Adrenal gland (tissue), 12 donors: ENCODE measurements around the gene DENND1C. TPM values are rescaled to one million over a fixed set of nuclear protein-coding genes. Genes with fewer than 3 reads are reported as not detected.

Experiments used
- DNase-seq, 7 donors: peaks; one replicate each; pipeline ENCODE4 v3.0.0-alpha.2; 2019 to 2020
- H3K27ac ChIP-seq, 5 donors: fragments of 200-600 bp; sonication (generic) in 4 of 5; 1 replicate in 3 of 5; 2 replicates in 2 of 5; pipeline versions ENCODE4 v1.5.1 to v1.8.0; 2016 to 2020; ENCODE audit warnings: mild to moderate bottlenecking in 1 of 5
- H3K27me3 ChIP-seq: fragments of 200-600 bp; 2 replicates; pipeline ENCODE4 v1.8.0; 2021
- H3K36me3 ChIP-seq, 2 donors: fragments of 200-600 bp; replicated peaks in 1 of 2; 1 replicate in 1 of 2; 2 replicates in 1 of 2; pipeline versions ENCODE4 v1.5.1 to v1.8.0; 2018 to 2022
- H3K4me1 ChIP-seq, 2 donors: fragments of 200-600 bp; replicated peaks in 1 of 2; 1 replicate in 1 of 2; 2 replicates in 1 of 2; pipeline versions ENCODE4 v1.5.1 to v1.8.0; 2018 to 2021
- H3K4me3 ChIP-seq, 4 donors: fragments of 200-600 bp; sonication (generic) in 3 of 4; one replicate each; pipeline ENCODE4 v1.5.1; 2016 to 2018
- H3K9me3 ChIP-seq, 3 donors: fragments of 200-600 bp; sonication (generic) in 1 of 3; replicated peaks in 1 of 3; 1 replicate in 2 of 3; 2 replicates in 1 of 3; pipeline versions ENCODE4 v1.5.1 to v1.8.0; 2016 to 2021
- POLR2A ChIP-seq, 2 donors: fragments of 450-650 bp; IDR thresholded peaks; one replicate each; pipeline ENCODE4 v1.6.1; 2017; ENCODE audit warnings: antibody characterized with exemption in 2 of 2, mild to moderate bottlenecking in 2 of 2, moderate library complexity in 1 of 2
- WGBS, 4 donors: extraction: QIAGEN DNeasy Blood & Tissue Kit in 2 of 4; methylation state at CpG; one replicate each; pipeline versions ENCODE4 v1.1.5 to v1.1.7; 2013 to 2017; 5-methylcytosine and 5-hydroxymethylcytosine counted together
- intact Hi-C, 2 donors: fragments of 100-400 bp; cut with DNase I; formaldehyde crosslinking; loops; one replicate each; pipeline versions ENCODE4 v1.14.1 to v1.15.0; 2022 to 2023
- polyA plus RNA-seq, 3 donors: library from polyadenylated mRNA; stranded (reverse); fragments of 200-250 nt in 2 of 3; fragments of 350-450 nt in 1 of 3; fragmentation: Illumina TruSeq in 1 of 3; extraction: RNeasy Lipid Tissue Mini Kit (QIAGEN cat#74804) in 1 of 3; gene quantifications; one replicate each; pipeline ENCODE4 v1.2.3, GENCODE V29; 2013 to 2014
- total RNA-seq, 9 donors: library from RNA; depleted of rRNA in 4 of 9; stranded (reverse); fragments of >200 nt in 4 of 9; fragments of 120-200 nt in 1 of 9; fragmentation: NEBNext Ultra II Directional in 1 of 9; extraction: Animal tissue kit (Norgen Biotek cat#: 25700) in 1 of 9; gene quantifications; one replicate each; pipeline versions ENCODE4 v1.1.0 to v1.2.4, GENCODE V29; 2013 to 2023
- TF ChIP-seq, protein P1 (sequence below), 6 experiments: fragments of 450-650 bp in 4 of 6; fragments of 200-600 bp in 2 of 6; sonication (generic) in 1 of 6; IDR thresholded peaks; 1 replicate in 5 of 6; 2 replicates in 1 of 6; pipeline versions ENCODE4 v1.5.1 to v1.8.0; 2016 to 2021; ENCODE audit warnings: antibody characterized with exemption in 6 of 6, mild to moderate bottlenecking in 2 of 6, moderate library complexity in 1 of 6
- donor health status: healthy with polysubstance abuse.
- donor health status: Bipolar disorder and iron deficiency.
- donor health status: DM: yes; HTN: yes; CAD: no.
- donor health status: DM: no; HTN: no; CAD: no.
- donor health status: DM: no; HTN: no; CAD: no.
- donor health status: DM: yes; HTN: yes; CAD: no.

The DENND1C gene
- total and polyA plus RNA-seq, 12 donors = 0.66 to 12.1 (median 4.4) TPM

DNA sequence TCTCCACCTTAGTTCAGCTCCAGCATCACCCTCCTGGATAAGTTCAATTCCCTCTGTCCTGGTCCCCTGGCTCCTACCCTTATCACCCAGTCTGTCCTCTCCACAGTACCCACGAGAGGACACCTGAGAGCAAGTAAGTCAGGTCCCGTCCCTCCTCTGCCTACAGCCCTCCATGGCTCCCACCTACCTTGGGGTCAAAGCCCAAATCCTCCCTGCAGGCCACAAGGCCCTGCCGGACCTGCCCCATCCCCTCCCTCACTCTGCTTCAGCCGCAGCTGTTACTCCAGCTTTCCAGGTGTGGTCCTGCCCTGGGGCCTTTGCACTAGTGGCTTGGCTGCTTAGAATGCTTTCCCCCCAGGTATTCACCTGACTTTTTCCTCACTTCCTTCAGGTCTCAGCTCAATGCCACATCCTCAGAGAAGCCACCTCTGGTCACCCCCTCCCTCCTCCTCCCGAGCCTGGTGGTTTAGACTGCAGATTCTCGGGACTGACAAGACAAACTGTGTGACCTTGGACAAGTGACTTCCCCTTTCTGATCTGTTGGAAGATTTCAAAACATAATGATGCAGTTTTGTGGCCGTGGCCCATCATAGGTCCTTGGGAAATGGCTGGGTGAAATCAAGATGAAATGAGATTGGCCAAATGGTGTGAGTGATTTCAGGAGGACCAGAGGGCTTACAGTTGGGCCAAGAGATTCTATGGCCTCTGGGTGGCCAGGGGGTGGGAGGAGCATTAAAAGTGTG is 16.9 kb upstream of the DENND1C start:
- Histone ChIP-seq H3K4me3 (peak overlapping the region in 1 of 4 donors; percentile 59), H3K4me1 (peaks cover 12 to 37% of the 10 kb centered on the region in 2 donors), H3K27ac (peak overlapping the region; percentile 2 to 87 (median 36)), H3K27me3 (no peaks in the 10 kb centered on the region), H3K36me3 (no peaks in the 10 kb centered on the region), H3K9me3 (no peaks in the 10 kb centered on the region)
- TF ChIP-seq, protein P1, sequence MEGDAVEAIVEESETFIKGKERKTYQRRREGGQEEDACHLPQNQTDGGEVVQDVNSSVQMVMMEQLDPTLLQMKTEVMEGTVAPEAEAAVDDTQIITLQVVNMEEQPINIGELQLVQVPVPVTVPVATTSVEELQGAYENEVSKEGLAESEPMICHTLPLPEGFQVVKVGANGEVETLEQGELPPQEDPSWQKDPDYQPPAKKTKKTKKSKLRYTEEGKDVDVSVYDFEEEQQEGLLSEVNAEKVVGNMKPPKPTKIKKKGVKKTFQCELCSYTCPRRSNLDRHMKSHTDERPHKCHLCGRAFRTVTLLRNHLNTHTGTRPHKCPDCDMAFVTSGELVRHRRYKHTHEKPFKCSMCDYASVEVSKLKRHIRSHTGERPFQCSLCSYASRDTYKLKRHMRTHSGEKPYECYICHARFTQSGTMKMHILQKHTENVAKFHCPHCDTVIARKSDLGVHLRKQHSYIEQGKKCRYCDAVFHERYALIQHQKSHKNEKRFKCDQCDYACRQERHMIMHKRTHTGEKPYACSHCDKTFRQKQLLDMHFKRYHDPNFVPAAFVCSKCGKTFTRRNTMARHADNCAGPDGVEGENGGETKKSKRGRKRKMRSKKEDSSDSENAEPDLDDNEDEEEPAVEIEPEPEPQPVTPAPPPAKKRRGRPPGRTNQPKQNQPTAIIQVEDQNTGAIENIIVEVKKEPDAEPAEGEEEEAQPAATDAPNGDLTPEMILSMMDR (IDR thresholded peaks at IDR 0.05) = no peak
- TF ChIP-seq POLR2A (IDR thresholded peaks at IDR 0.05) = no peak
- intact Hi-C loops = no loop called here
- 38 to 64% (median 44%) methylated on average over 7 of the region's 7 CpGs for WGBS, 4 donors
- peak in 6 of 7 donors; percentile 66 to 86 (median 74) for DNase-seq

DNA sequence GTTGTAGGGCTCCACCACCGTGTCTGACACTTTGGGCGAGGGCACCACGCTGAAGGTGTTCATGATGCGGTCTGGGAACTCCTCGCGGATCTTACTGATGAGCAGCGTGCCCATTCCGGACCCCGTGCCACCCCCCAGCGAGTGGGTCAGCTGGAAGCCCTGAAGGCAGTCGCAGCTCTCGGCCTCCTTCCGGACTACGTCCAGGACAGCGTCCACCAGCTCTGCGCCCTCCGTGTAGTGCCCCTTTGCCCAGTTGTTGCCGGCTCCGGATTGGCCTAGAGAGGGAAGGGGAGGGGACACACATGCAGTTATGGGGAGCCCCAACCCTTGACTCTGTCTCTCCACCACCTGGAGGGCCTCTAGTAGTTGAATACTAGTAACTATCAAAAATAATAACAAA is 14.4 kb upstream of the DENND1C start:
- WGBS, 4 donors = 89 to 94% (median 93%) methylated on average over 18 to 19 of the region's 19 CpGs
- Histone ChIP-seq H3K9me3 (no peaks in the 10 kb centered on the region), H3K4me3 (no peak overlapping the region), H3K4me1 (peaks cover 4 to 26% of the 10 kb centered on the region in 2 donors), H3K36me3 (no peaks in the 10 kb centered on the region), H3K27ac (no peak overlapping the region), H3K27me3 (no peaks in the 10 kb centered on the region)
- DNase-seq = no peak
- TF ChIP-seq POLR2A (IDR thresholded peaks at IDR 0.05) = no peak
- TF ChIP-seq, protein P1 (IDR thresholded peaks at IDR 0.05) = no peak
- intact Hi-C loops = no loop called here

DNA sequence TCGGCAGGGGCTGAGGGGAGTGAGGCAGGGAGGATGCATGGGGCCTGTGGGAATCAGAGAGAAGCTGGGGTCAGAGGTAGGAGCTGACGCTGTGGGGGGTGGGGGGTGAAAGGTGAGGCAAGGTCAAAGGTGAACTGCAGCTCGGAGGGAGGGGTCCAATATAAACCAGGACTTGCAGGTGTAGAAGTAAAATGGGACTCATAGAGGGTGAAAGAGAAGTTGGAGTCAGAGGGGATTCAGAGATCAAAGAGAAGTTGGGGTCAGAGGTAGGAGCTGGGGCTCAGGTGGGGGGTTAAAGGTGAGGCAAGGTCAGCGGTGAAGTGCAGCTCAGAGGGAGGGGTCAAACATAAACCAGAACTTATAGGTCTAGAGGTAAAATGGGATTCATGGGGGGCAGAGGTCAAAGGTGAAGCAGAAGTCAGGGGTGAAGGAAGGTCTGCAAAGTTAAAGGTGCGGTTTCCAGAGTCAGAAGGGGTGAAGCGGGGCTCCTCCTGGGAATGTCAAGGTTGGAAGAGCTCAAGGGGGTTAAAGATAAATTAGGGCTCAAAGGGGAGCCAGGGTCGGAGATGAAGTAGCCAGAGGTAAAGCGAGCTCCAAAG is 12.9 kb upstream of the DENND1C start:
- H3K27me3 ChIP-seq = no peaks in the 10 kb centered on the region
- 71 to 75% (median 74%) methylated on average over 8 of the region's 8 CpGs for WGBS, 4 donors

More for the DNA sequence above, 12.9 kb upstream of the DENND1C start:
- no peak overlapping the region for H3K4me3 ChIP-seq
- DNase-seq = no peak
- H3K9me3 ChIP-seq = no peaks in the 10 kb centered on the region
- H3K4me1 ChIP-seq = peaks cover 0 to 14% of the 10 kb centered on the region in 2 donors
- intact Hi-C loops = no loop called here
- H3K36me3 ChIP-seq = no peaks in the 10 kb centered on the region
- no peak overlapping the region for H3K27ac ChIP-seq
- no peak for TF ChIP-seq POLR2A (IDR thresholded peaks at IDR 0.05)
- TF ChIP-seq, protein P1 (IDR thresholded peaks at IDR 0.05) = no peak
